GM12874 (cell line): Measurements from ENCODE around the gene LRRC71.

ENCODE experiments used
- CTCF ChIP-seq: IDR thresholded peaks from 2 replicates; pipeline ENCODE4 v1.5.1; 2011; ENCODE audit warnings: low read depth, mild to moderate bottlenecking, control low read depth, low read length, moderate library complexity; ENCODE audit not compliant: insufficient read depth

LRRC71 gene

GRCh38 chr1:156938813-156939212 is 18.4 kb downstream of the LRRC71 start:
- TF ChIP-seq CTCF = no peak

GRCh38 chr1:156939786-156940334 is 19.4 kb downstream of the LRRC71 start:
- TF ChIP-seq CTCF = no peak

- TF ChIP-seq CTCF = no peak
These were observed 21.2 kb downstream of the LRRC71 start for GRCh38 chr1:156941675-156942074.

GRCh38 chr1:156942176-156942575 is 21.7 kb downstream of the LRRC71 start:
- TF ChIP-seq CTCF = no peak

GRCh38 chr1:156942576-156942975 is 22.1 kb downstream of the LRRC71 start:
- no peak for TF ChIP-seq CTCF

GRCh38 chr1:156943756-156944155 is 23.3 kb downstream of the LRRC71 start:
- no peak for TF ChIP-seq CTCF

- no peak for TF ChIP-seq CTCF
These were observed 23.8 kb downstream of the LRRC71 start for GRCh38 chr1:156944268-156944667.
